Measurements from ENCODE around the gene NUP205.
"Not testable (repeated sequence)": the region's sequence is repeated elsewhere in the genome, so short reads cannot be mapped to it uniquely, and the experiment has no call there.

NUP205 gene

GRCh38 chr7:135666846-135667245 lies 109.1 kb downstream of the NUP205 start:
- no peak for DNase-seq (ENCODE audit: low spot score)

GRCh38 chr7:135667626-135668025 lies 109.9 kb downstream of the NUP205 start:
- DNase-seq (ENCODE audit: low spot score) = not testable (repeated sequence)

- not testable (repeated sequence) for DNase-seq (ENCODE audit: low spot score)
Observed at GRCh38 chr7:135668852-135669395, 111.2 kb downstream of the NUP205 start.

GRCh38 chr7:135669774-135670173 lies 112.1 kb downstream of the NUP205 start:
- no peak for DNase-seq (ENCODE audit: low spot score)

GRCh38 chr7:135670179-135670578 lies 112.5 kb downstream of the NUP205 start:
- peak; percentile 67 for DNase-seq (ENCODE audit: low spot score)

GRCh38 chr7:135672560-135673359 lies 115.0 kb downstream of the NUP205 start:
- peak; percentile 76 for DNase-seq (ENCODE audit: low spot score)

GRCh38 chr7:135673360-135673706 lies 115.6 kb downstream of the NUP205 start:
- DNase-seq (ENCODE audit: low spot score) = no peak

- peak; percentile 33 for DNase-seq (ENCODE audit: low spot score)
Observed at GRCh38 chr7:135678612-135679575, 121.2 kb downstream of the NUP205 start.

GRCh38 chr7:135681762-135682161 lies 124.0 kb downstream of the NUP205 start:
- no peak for DNase-seq (ENCODE audit: low spot score)

- DNase-seq (ENCODE audit: low spot score) = no peak
Observed at GRCh38 chr7:135682191-135682590, 124.5 kb downstream of the NUP205 start.

- DNase-seq (ENCODE audit: low spot score) = no peak
Observed at GRCh38 chr7:135683609-135684008, 125.9 kb downstream of the NUP205 start.

GRCh38 chr7:135684136-135684535 lies 126.4 kb downstream of the NUP205 start:
- peak; percentile 43 for DNase-seq (ENCODE audit: low spot score)

GRCh38 chr7:135684699-135685098 lies 127.0 kb downstream of the NUP205 start:
- no peak for DNase-seq (ENCODE audit: low spot score)

- peak; percentile 43 for DNase-seq (ENCODE audit: low spot score)
Observed at GRCh38 chr7:135685306-135686084, 127.8 kb downstream of the NUP205 start.

- DNase-seq (ENCODE audit: low spot score) = no peak
Observed at GRCh38 chr7:135687466-135687865, 129.7 kb downstream of the NUP205 start.

GRCh38 chr7:135690566-135690965 lies 132.8 kb downstream of the NUP205 start:
- DNase-seq (ENCODE audit: low spot score) = peak; percentile 71

- no peak for DNase-seq (ENCODE audit: low spot score)
Observed at GRCh38 chr7:135692055-135692454, 134.3 kb downstream of the NUP205 start.

- not testable (repeated sequence) for DNase-seq (ENCODE audit: low spot score)
Observed at GRCh38 chr7:135692606-135693005, 134.9 kb downstream of the NUP205 start.

- no peak for DNase-seq (ENCODE audit: low spot score)
Observed at GRCh38 chr7:135693558-135693957, 135.8 kb downstream of the NUP205 start.

- DNase-seq (ENCODE audit: low spot score) = no peak
Observed at GRCh38 chr7:135697276-135698049, 139.7 kb downstream of the NUP205 start.

Measured in GM03348 (cell line).